Hepatocyte (in vitro differentiated cells): ENCODE results near the gene SPON1. TPM values are rescaled to one million over a fixed set of nuclear protein-coding genes. Genes with fewer than 3 reads are reported as not detected.

ENCODE experiments used
- DNase-seq: peaks from one replicate; pipeline ENCODE4 v3.0.0-alpha.2; 2016; ENCODE audit warnings: low spot score
- H2AFZ ChIP-seq: fragments of 200-600 bp; sonication (generic); 2 replicates; pipeline ENCODE4 v1.6.0; 2016; ENCODE audit warnings: antibody characterized with exemption, mild to moderate bottlenecking
- H3K27ac ChIP-seq: fragments of 200-600 bp; sonication (generic); 2 replicates; pipeline ENCODE4 v1.5.1; 2016; ENCODE audit warnings: mild to moderate bottlenecking
- H3K27me3 ChIP-seq: fragments of 200-600 bp; sonication (generic); 2 replicates; pipeline ENCODE4 v1.6.1; 2016
- H3K36me3 ChIP-seq: fragments of 200-600 bp; sonication (generic); replicated peaks from 2 replicates; pipeline ENCODE4 v1.5.1; 2016; ENCODE audit warnings: low read depth; ENCODE audit not compliant: insufficient read depth
- H3K4me1 ChIP-seq: fragments of 200-600 bp; sonication (generic); 2 replicates; pipeline ENCODE4 v1.5.1; 2016; ENCODE audit warnings: mild to moderate bottlenecking, moderate library complexity; ENCODE audit not compliant: insufficient read depth
- H3K4me2 ChIP-seq: fragments of 200-600 bp; sonication (generic); 2 replicates; pipeline ENCODE4 v1.6.0; 2016
- H3K4me3 ChIP-seq: fragments of 200-600 bp; sonication (generic); 2 replicates; pipeline ENCODE4 v1.5.1; 2016; ENCODE audit warnings: mild to moderate bottlenecking
- H3K79me2 ChIP-seq: fragments of 200-600 bp; sonication (generic); 2 replicates; pipeline ENCODE4 v1.6.0; 2017; ENCODE audit warnings: mild to moderate bottlenecking
- H3K9me2 ChIP-seq: fragments of 200-600 bp; sonication (generic); replicated peaks from 2 replicates; pipeline ENCODE4 v1.6.0; 2017; ENCODE audit warnings: mild to moderate bottlenecking; ENCODE audit not compliant: insufficient read depth
- H3K9me3 ChIP-seq: fragments of 200-600 bp; sonication (generic); 2 replicates; pipeline ENCODE4 v1.5.1; 2016; ENCODE audit warnings: low read depth, mild to moderate bottlenecking
- H4K20me1 ChIP-seq: fragments of 200-600 bp; sonication (generic); 2 replicates; pipeline ENCODE4 v1.6.0; 2016; ENCODE audit warnings: mild to moderate bottlenecking; ENCODE audit not compliant: insufficient read depth, poor library complexity, severe bottlenecking
- EZH2 ChIP-seq: fragments of 200-600 bp; sonication (generic); IDR thresholded peaks from 2 replicates; pipeline ENCODE4 v1.6.1; 2016; ENCODE audit warnings: antibody characterized with exemption, mild to moderate bottlenecking, borderline replicate concordance
- EZH2phosphoT487 ChIP-seq: fragments of 200-600 bp; sonication (generic); IDR thresholded peaks from one replicate; pipeline ENCODE4 v1.6.1; 2018; ENCODE audit warnings: antibody characterized with exemption, mild to moderate bottlenecking, low read depth, moderate library complexity; ENCODE audit not compliant: unreplicated experiment, severe bottlenecking
- WGBS: methylation state at CpG from one replicate; pipeline ENCODE4 v1.1.6; 2016; ENCODE audit warnings: low lambda C conversion rate; ENCODE audit errors: missing lambda C conversion rate; 5-methylcytosine and 5-hydroxymethylcytosine counted together
- polyA plus RNA-seq: library from polyadenylated mRNA; unstranded; fragments of >200 nt; fragmentation: Nextera tagmentation; extraction: Ambion mirVana; gene quantifications from 2 replicates; pipeline ENCODE4 v1.2.1, GENCODE V29; 2016
- total RNA-seq: library from RNA; depleted of rRNA; stranded (reverse); fragments of >200 nt; gene quantifications from 2 replicates; pipeline ENCODE4 v1.2.3, GENCODE V29; 2014
- TF ChIP-seq, protein P1 (sequence below): fragments of 200-600 bp; sonication (generic); IDR thresholded peaks from 2 replicates; pipeline ENCODE4 v1.5.1; 2016; ENCODE audit warnings: antibody characterized with exemption, mild to moderate bottlenecking; ENCODE audit not compliant: poor library complexity

The SPON1 gene
- total and polyA plus RNA-seq, 2 experiments from 2014 or later: 47.8 to 73.1 TPM

DNA sequence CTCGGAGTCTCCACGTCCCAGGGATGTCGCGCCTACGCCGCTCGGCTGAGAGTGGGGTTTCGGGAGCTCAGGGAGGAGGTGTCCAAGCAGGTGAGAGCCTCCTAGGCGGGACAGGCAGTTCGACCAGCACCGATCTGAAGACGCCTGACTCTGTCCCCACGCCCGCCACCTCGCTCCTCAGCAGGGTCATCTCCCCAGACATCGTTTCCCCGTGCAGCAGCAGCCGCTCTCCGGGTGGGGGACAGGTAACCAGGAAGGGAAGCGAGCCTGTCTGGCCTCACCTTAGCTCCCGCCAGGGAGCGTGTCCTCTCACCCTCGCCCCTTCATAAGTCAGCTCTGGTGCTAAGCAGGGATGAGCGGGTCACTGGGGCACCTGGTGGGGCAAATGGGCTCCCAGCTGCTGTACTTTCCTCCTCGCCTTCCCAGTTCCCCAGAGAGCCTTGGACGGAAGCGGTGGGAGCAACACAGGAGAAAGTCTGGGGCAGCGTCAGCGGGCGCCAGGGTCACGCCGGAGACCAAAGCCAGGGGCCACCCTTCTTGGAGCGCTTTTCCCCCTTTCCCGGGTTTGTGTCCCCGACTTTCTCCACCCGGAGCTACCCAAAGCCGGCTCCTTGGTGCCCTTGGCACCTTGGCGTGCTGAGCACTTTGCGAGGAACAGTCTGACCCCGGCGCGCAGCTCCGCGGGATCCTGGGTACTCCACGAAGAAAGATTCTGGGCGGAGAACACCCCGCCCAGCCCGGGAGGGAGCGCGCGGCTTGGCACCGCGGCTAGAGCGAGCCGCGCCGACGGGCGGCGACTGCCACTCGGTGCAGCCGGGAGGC, 1.6 kb downstream of the SPON1 start:
- TF ChIP-seq EZH2phosphoT487 (no peak), EZH2 (no peak)
- TF ChIP-seq, protein P1, sequence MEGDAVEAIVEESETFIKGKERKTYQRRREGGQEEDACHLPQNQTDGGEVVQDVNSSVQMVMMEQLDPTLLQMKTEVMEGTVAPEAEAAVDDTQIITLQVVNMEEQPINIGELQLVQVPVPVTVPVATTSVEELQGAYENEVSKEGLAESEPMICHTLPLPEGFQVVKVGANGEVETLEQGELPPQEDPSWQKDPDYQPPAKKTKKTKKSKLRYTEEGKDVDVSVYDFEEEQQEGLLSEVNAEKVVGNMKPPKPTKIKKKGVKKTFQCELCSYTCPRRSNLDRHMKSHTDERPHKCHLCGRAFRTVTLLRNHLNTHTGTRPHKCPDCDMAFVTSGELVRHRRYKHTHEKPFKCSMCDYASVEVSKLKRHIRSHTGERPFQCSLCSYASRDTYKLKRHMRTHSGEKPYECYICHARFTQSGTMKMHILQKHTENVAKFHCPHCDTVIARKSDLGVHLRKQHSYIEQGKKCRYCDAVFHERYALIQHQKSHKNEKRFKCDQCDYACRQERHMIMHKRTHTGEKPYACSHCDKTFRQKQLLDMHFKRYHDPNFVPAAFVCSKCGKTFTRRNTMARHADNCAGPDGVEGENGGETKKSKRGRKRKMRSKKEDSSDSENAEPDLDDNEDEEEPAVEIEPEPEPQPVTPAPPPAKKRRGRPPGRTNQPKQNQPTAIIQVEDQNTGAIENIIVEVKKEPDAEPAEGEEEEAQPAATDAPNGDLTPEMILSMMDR: no peak
- Histone ChIP-seq H3K79me2 (peaks cover 40% of the 10 kb centered on the region), H3K27me3 (peaks cover 32% of the 10 kb centered on the region), H3K4me1 (peaks cover 50% of the 10 kb centered on the region), H4K20me1 (no peaks in the 10 kb centered on the region), H3K36me3 (no peaks in the 10 kb centered on the region), H3K27ac (peak overlapping the region; percentile 76), H2AFZ (peak overlapping the region; percentile 73), H3K4me3 (peak overlapping the region; percentile 51), H3K4me2 (peak overlapping the region; percentile 96), H3K9me2 (no peaks in the 10 kb centered on the region), H3K9me3 (no peaks in the 10 kb centered on the region)
- peak; percentile 60 for DNase-seq
- WGBS: 5% methylated on average over 58 of the region's 62 CpGs

DNA sequence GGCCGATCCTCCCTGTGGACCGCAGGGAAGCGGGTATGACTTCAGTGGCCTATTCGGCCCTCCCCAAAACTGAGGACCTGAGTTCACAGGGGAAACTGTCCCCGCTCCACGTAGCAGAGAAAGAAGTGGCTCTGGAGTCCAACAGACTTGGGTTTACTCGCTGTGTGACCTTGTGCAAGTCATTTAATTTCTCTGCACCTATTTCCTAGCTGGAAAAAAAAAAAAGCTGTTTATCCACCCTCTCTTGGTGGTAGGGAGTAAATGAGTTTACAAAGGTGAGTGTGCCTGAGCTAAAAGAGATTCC, 2.2 kb downstream of the SPON1 start:
- 28% methylated on average over 7 of the region's 7 CpGs for WGBS
- H3K4me2 ChIP-seq: peak overlapping the region; percentile 96
- no peaks in the 10 kb centered on the region for H3K9me2 ChIP-seq
- peak overlapping the region; percentile 51 for H3K4me3 ChIP-seq
- H3K9me3 ChIP-seq: no peaks in the 10 kb centered on the region
- peaks cover 50% of the 10 kb centered on the region for H3K4me1 ChIP-seq
- peak overlapping the region; percentile 73 for H2AFZ ChIP-seq
- DNase-seq: no peak
- H4K20me1 ChIP-seq: no peaks in the 10 kb centered on the region
- TF ChIP-seq EZH2phosphoT487: no peak
- TF ChIP-seq, protein P1: no peak
- TF ChIP-seq EZH2: no peak
- H3K27ac ChIP-seq: peak overlapping the region; percentile 76
- H3K79me2 ChIP-seq: peaks cover 40% of the 10 kb centered on the region
- H3K27me3 ChIP-seq: peaks cover 28% of the 10 kb centered on the region
- H3K36me3 ChIP-seq: no peaks in the 10 kb centered on the region

DNA sequence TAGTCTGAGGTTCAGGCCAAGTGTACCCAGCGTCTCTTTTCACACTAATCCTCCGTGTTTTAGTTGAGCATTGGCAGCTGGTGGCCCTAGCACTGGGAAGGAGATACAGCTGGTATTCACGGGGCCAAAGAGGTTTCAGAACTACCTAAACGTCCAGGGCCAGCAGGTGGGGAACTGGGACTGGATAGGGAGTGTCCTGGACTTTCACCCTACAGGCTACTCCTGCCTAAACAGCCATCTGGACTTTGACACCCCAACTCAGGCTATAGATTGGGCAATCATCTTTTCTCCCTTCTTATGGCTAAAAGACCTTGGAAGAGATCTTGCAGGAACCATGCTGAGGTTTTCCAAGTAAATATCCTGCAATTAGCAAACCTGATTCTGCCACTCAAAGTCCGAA, 2.8 kb downstream of the SPON1 start:
- H3K27ac ChIP-seq: peak overlapping the region; percentile 81
- H3K79me2 ChIP-seq: peaks cover 40% of the 10 kb centered on the region
- 31% methylated on average over 5 of the region's 5 CpGs for WGBS
- no peak overlapping the region for H3K4me3 ChIP-seq
- no peaks in the 10 kb centered on the region for H3K9me2 ChIP-seq
- peak; percentile 78 for DNase-seq
- TF ChIP-seq EZH2 (no peak), EZH2phosphoT487 (no peak)
- TF ChIP-seq, protein P1: peak; percentile 20
- H4K20me1 ChIP-seq: no peaks in the 10 kb centered on the region
- peak overlapping the region; percentile 73 for H2AFZ ChIP-seq
- H3K4me1 ChIP-seq: peaks cover 50% of the 10 kb centered on the region
- peak overlapping the region; percentile 96 for H3K4me2 ChIP-seq
- H3K9me3 ChIP-seq: no peaks in the 10 kb centered on the region
- no peaks in the 10 kb centered on the region for H3K36me3 ChIP-seq
- H3K27me3 ChIP-seq: peaks cover 25% of the 10 kb centered on the region
